Astrocyte of the spinal cord (primary cell): Measurements from ENCODE around the gene SRGAP2B.
A peak's percentile ranks its signal among the peaks of the same experiment; 100 is the strongest.
"Not testable (repeated sequence)": the region's sequence is repeated elsewhere in the genome, so short reads cannot be mapped to it uniquely, and the experiment has no call there.

Experiments
- DNase-seq: peaks from one replicate; pipeline ENCODE4 v3.0.0; 2011; ENCODE audit warnings: low read depth, low spot score
- H3K4me3 ChIP-seq: 2 replicates; pipeline ENCODE4 v1.5.1; 2011; ENCODE audit warnings: low read depth, mild to moderate bottlenecking, low read length, moderate library complexity
- in situ Hi-C: cut with HindIII; loops from 2 replicates; pipeline ENCODE4 v1.10.0; 2017; ENCODE audit warnings: low sequenced_read_pairs

The SRGAP2B gene

DNA sequence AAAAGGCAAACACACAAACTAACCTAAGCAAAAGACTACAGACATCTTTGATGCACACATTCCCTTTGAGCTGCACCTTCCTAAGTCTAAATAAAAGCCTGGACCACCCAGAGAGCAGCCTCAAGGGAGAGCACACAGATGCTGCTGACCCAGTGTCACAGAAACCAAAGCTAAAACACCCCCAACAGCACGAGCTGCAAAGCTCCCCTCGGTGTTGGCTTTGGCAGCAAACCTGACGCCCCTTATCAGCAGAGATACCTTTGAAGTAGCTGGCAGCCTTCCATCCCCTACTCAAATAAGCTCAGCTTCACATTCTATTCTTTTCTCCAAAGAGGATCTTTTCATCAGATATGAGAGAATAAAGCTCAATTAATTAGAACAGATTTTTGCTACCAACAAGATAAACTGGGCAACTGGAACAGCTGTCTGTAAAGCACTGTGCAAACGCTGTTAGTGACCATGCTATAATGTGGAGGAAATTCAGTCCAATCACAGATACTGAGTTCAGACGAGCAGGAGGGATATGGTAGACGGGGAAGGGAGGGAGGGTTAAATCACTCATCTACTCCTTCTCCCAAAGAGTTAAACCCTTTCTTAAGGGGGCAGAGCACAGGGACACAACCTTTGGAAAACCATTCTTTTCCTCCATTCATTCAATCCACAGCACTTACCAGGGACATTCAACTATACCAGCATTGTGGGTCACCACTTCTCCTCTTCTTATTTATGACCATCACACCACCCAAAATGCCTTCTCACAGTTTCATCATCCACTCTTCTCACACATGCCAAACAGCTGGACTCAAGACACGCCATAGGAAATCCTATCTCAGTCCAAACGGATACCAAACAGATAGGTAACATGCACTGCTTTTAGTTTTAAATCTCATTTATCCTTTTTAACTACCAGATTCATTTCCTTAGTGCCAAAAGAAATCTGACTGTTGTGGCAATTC is 148.3 kb downstream of the SRGAP2B start:
- in situ Hi-C loops, H3K4me3 ChIP-seq, DNase-seq: not testable (repeated sequence)

DNA sequence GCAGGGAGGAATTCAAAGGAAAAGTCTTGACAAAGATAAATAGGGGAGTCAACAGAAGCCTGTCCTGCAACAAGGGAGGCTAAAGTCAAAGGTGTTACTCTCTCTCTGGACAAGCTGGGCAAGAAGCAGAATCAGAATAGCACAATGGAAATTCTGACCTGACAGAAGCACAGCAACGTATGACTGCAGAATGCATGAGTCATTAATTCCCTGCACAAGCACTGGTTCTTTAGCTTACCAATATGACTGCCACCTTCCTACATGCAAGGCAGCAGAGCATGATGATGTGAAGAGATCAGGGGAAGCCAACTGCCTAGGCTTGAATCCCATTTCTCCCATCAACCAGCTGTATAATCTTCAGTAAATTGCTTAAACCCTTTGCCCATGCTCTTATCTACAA is 153.4 kb downstream of the SRGAP2B start:
- H3K4me3 ChIP-seq, DNase-seq, in situ Hi-C loops: not testable (repeated sequence)

DNA sequence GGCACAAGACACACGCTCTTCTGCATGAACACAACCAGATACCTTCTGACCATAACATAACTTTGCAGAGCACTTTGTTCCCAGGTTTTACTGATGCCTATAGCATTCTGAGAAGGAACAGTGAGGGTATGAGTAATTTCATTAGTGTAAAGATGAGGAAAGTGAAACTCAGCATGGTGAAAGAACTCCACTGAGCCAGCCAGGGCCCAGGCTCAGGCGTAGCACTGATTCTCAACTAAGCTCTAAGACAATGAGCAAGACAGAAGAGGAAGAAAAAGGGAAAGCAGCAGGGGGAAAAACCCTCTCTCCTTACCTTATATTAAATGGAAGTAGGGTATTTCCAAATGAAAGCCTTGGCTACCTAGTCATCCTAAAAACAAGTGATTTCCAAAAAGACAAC is 155.1 kb downstream of the SRGAP2B start:
- H3K4me3 ChIP-seq, DNase-seq, in situ Hi-C loops: not testable (repeated sequence)

DNA sequence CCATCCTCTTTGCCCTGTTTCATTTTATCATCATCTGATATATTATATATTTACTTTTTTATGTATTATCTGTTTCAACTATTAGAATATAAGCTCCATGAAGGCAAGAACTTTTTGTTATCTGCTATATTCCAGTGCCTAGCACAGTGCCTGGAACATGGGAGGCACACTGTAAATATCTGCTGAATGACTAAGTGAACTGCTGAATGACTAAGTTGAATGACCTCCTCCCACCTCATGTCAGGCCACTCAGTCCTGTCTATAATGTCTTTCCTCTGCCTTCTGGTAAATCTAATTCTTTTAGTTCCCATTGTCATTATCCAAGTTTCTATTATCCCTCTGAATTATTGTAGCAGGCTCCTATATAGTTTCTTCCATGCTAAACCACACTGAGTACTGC is 156.5 kb downstream of the SRGAP2B start:
- in situ Hi-C loops, H3K4me3 ChIP-seq, DNase-seq: not testable (repeated sequence)

DNA sequence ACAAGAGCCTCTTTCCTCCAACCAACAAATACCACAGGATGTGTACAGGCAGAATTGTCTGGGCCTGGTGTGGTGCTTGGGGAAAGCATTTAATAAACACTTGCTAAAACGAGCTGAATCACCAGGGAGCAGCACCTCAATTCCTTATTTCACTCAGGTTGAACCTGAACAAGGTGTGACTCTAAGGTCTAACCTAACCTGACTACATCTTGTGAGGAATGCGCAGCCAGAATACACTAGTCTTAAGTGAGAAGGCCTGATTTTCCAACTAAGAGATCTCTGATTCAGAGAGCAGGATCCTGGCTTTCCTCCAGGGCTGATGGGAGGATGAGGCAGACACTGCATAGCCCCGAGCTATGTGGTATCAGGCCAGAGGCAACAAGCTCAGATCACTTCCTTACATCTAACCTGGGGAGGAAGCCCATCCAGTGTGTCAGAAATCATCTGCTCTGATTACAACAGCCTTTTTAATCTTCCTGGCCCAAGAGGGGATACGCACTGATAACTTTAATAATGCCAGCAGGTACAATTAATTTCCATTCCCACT is 158.9 kb downstream of the SRGAP2B start:
- in situ Hi-C loops, DNase-seq, H3K4me3 ChIP-seq: not testable (repeated sequence)

DNA sequence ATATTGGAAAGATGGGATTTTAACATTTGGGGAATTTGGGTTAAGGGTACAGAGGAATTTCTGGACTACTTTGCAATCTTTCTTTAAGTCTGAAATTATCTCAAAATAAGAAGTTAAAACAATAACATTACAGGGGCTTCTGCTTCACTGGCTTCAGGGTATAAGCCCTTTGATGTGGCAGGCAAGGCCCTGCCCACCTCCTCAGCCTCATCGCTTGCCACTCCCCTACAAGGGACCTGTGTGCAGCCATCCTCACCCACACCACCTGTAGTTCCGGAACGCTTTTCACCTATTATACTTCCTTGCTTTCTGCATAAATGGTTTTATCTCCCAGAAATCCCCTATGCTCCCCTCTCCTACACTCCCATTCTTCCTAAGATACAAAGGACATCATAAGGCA is 159.8 kb downstream of the SRGAP2B start:
- DNase-seq, in situ Hi-C loops, H3K4me3 ChIP-seq: not testable (repeated sequence)

DNA sequence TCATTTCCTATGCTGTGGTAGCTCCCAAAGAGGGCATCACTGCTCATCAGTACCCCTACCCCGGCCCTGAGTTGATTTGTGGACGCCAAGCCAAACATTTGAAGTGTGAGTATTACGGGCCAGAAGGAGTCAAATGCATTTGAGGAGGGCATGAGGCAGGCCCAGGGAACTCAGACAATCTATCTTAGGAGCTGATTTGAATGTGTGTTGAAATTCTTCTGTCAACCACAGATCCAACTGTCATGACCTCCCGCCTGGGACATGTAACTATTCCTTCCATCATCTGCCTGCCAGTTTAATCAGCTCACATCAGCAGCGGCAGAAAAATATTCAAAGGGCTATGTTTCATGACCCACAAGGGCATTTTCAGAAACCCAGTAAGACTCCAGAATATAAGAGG is 162.1 kb downstream of the SRGAP2B start:
- in situ Hi-C loops, result not testable (repeated sequence)

DNA sequence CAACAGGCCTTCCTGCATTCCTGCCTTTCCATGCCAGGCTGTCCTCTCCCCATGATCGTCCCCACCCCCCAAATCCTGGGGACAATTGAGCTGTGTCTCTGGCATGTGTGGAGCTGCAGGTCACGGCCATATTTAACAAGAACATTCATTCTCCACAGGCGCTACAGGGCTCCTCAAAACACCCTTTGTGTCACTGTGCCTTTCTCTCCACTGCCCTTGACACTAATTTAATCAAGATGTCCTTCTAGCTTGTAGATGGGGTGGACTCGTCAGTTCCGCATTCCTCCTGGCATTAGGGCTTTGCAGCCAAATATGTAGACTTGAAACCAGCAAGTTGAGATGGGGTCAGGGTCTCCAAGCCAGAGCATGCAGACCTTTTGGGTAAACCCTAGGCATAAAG is 163.0 kb downstream of the SRGAP2B start:
- H3K4me3 ChIP-seq, in situ Hi-C loops: not testable (repeated sequence)
- DNase-seq, result peak; percentile 0

More for the DNA sequence above, 162.1 kb downstream of the SRGAP2B start:
- DNase-seq, H3K4me3 ChIP-seq: not testable (repeated sequence)

DNA sequence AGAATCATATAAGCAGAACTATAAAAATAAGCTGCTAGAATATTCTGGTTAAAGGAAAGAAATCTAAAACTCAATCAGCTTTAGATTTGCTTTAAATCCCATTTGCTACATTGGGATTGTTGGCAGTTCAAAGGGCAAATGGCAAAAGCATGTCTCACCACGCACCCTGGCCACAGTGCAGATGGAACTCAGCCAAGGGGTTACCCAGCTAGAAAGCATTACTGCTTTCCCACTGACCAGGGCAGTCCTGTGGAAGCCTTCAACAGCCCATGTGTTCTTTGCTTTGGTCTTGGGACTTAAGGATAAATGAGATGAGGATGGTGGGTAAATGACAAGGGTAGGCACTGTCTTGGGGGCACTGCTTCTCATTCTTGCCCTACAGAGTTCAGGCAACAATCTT is 163.6 kb downstream of the SRGAP2B start:
- DNase-seq, result peak; percentile 0
- in situ Hi-C loops, H3K4me3 ChIP-seq: not testable (repeated sequence)

DNA sequence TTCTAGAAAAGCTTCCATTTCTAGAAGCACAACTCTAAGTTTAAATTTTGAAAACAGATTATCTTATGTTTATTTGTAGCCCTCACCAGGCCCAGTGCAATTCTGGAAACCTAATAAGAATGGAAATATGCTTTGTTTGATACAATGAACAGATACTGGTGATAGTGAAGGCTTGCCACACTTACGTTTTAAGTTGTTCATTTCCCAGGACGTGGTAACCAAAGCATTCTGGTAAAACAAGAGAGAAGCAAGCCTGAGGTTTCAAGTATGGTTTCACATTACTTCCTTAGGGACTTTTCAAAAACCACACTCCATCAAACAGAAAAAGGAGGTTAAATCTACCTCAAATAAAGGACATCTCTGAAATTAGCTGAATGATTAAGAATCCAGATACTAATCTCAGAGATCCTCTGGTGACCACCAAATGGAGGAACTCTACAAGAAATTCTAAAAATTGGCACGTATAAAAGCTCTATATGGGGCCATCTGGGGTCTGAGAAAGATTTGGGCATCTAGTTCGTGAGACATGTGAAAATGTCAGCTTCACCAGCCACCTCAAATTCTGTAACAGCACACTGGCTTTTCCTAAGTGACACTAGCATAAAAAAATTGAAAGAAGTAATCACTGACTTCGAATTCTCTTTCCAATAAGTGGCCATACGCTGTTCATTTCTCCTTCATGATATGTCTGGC is 164.9 kb downstream of the SRGAP2B start:
- H3K4me3 ChIP-seq, in situ Hi-C loops, DNase-seq: not testable (repeated sequence)

DNA sequence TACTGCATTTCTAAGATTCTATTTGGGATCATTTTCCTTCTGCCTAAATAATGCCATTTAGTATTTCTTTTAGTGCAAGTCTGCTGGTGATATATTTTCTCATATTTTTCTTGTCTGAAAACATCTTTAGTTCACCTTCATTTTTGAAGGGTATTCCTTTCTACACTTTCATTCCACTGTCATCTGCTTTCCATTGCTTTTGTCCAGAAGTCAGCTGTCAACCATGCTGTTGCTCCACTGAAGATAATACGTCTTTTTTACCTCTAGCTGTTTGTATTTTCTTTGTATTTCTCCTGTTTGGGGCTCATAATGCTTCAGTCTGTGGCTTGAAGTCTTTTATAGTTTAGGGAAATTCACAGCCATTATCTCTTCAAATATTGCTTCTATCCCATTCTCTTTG is 167.8 kb downstream of the SRGAP2B start:
- in situ Hi-C loops, H3K4me3 ChIP-seq, DNase-seq: not testable (repeated sequence)

DNA sequence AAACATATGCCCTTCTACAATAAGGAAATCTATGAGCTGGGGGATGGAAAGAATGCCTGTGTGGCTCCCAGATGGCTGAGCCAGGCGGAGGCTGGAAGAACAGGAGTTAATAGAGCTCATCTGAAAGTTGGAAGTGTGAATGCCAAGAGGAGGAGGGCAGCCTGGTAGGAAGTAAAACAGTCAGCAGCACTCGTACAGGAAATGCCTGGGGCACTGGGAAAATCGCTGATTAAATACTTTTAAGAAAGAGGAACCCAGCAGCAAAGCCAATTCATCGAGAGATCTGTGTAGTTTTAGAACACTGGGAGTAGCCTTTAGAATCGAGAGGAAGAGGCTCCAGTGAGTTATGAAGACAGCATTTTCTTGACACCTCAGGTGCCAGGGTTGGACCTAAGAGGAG is 171.5 kb downstream of the SRGAP2B start:
- H3K4me3 ChIP-seq, in situ Hi-C loops, DNase-seq: not testable (repeated sequence)

DNA sequence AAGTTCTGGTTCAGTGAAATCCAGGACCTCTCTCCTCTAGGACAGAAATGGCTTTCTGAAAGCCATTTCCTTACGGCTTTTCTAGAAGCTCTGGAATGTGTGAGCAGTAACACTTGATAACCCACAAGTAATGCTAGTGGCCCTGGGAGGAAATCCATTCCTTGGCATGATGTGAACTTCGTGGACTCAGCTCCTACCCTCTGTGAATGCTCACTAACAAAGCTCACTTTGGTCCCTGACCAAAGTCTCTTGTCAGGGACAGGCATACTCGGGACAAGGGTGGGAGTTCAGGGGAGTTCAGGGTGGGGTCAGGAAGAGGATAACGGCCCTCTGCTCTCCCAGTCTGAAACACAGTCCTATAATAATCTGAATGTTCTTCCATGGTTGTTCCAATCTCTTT is 172.3 kb downstream of the SRGAP2B start:
- in situ Hi-C loops, H3K4me3 ChIP-seq: not testable (repeated sequence)
- DNase-seq, result peak; percentile 0

DNA sequence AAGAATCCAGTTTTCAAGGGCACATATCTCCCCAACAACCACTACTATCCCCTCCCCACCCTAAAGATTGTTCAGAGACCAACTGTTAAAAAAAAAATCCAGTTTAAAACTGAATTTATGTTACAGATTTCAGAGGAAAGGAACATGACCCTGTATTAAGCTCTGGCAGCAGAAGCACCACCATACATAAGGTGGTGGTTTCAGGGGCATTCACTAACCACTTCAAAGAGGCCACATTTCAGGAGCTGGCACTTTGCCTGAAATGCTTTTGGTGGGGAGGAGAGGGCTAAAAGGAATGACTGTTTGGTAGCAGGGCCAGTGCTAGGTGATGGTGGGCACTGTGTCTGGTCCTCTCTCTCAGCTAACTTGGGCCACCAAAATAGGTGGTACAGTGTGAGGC is 176.0 kb downstream of the SRGAP2B start:
- in situ Hi-C loops, H3K4me3 ChIP-seq, DNase-seq: not testable (repeated sequence)

DNA sequence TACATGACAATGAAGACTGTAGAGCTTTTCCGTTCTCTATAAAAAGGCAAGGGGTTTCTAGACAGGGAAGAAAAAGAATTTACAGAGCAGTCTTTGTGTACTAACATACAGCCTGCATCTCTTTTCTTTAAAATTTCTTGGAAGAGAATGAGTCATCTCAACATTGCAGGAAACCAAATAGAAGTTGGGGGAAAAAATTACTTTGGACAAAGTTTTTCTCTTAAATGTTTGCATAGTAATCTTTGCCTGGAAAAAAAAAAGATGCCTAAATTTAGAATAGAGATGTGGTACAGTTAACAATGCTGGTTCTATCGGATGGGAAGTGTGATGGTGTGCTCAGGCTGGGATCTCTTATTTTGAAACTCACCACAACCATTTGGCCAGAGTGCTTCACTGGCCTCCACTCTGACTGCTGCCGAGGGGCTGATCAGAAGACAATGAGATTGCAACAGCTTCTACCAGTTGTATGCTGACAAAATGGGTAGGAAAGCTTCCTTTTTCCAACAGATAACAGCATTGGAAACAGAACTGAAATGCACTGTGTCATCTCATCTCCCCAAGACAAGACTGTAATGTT is 177.0 kb downstream of the SRGAP2B start:
- DNase-seq, H3K4me3 ChIP-seq, in situ Hi-C loops: not testable (repeated sequence)

DNA sequence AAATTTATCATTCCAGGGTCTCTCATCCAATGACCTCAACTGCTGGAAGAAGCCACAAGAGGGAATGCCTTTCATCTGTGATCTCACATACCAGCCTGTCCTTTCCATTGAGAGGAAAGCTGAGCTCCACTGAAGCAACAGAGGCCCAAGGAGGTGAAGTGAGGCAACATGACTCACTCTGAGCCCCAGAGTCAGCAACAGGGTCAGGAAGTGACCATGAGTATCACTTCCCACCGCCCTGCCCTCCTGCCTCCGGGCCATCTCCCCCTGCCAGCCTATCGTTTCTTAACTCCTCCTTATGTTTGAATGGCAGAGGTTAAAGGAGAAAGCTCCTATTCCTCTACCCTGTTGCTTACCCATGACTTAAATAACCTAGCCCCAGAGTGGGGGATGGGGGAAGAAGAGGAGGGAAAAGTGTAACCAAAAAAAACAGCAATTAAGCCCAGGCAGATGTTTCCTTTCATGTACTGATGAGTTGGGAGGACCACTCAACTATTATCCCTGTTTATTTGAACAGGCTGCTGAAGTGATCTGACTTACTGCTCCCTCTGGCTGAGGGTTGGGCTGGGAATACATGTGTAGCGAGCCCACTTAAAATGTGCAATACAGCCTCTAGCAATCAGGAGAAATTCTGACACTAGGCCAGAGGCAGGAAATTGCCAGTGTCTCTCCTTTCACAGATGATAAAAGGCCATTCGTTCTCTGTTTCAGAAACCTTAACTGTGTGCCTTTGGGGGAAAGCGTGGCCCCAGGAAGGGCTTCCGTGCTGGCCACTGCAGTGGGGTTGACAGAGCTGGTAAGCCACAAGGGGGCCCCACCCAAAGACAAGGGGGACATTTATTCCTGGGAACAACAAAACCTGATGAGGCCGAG is 177.7 kb downstream of the SRGAP2B start:
- H3K4me3 ChIP-seq, in situ Hi-C loops, DNase-seq: not testable (repeated sequence)
